Activated CD4-positive, alpha-beta T cell treated with anti-CD3 and anti-CD28 coated beads for 36 hours (primary cell): ENCODE measurements around the gene CCT7. TPM values are rescaled to one million over a fixed set of nuclear protein-coding genes. Genes with fewer than 3 reads are reported as not detected.

Source experiments
- ATAC-seq: fragments of 200-7000 bp; cut with Tn5 transposase; one replicate; pipeline ENCODE4 v1.10.0; 2021; ENCODE audit warnings: mild to moderate bottlenecking, moderate library complexity
- CTCF ChIA-PET: fragments of 350-600 bp; sonication (Branson Sonifier 250); formaldehyde crosslinking; loops from one replicate; lab custom pipeline; 2021; ENCODE audit warnings: antibody characterized with exemption; lab: Charles Lee
- POLR2A ChIA-PET: fragments of 350-600 bp; sonication (Branson Sonifier 250); formaldehyde crosslinking; loops from one replicate; lab custom pipeline; 2021; ENCODE audit warnings: antibody characterized with exemption, inconsistent platforms; lab: Charles Lee
- DNase-seq: peaks from one replicate; pipeline ENCODE4 v3.0.0-alpha.2; 2020
- H3K27ac Mint-ChIP-seq: one replicate; pipeline ENCODE4 v1.8.0; 2021; ENCODE audit warnings: mixed read lengths
- H3K27me3 Mint-ChIP-seq: one replicate; pipeline ENCODE4 v1.8.0; 2021; ENCODE audit warnings: mixed read lengths
- H3K36me3 Mint-ChIP-seq: one replicate; pipeline ENCODE4 v1.8.0; 2021; ENCODE audit warnings: low read depth, mixed read lengths
- H3K4me1 Mint-ChIP-seq: one replicate; pipeline ENCODE4 v1.8.0; 2021; ENCODE audit warnings: mixed read lengths
- H3K4me3 Mint-ChIP-seq: one replicate; pipeline ENCODE4 v1.8.0; 2021; ENCODE audit warnings: mild to moderate bottlenecking, moderate library complexity, mixed read lengths
- H3K9me3 Mint-ChIP-seq: one replicate; pipeline ENCODE4 v1.8.0; 2021; ENCODE audit warnings: low read depth, mixed read lengths
- intact Hi-C, 2 experiments: fragments of 100-400 bp; cut with DNase I in 1 of 2; cut with micrococcal nuclease in 1 of 2; formaldehyde crosslinking; loops; one replicate each; pipeline versions ENCODE4 v1.14.2 to v1.15.1; 2022 to 2024; cut with DNase I, micrococcal nuclease
- total RNA-seq, 2 experiments: library from RNA; stranded (reverse); gene quantifications; one replicate each; pipeline ENCODE4 v1.2.3, GENCODE V29; 2021

Gene CCT7
- total RNA-seq, 2 experiments from 2014 or later: 637 to 774 TPM

- H3K9me3 Mint-ChIP-seq: no peaks in the 10 kb centered on the region
- intact Hi-C loops: loop anchor here in 1 of 2 experiments (10.0 kb wide), 1 partner anchor 685 kb away; the partner anchor contains the start of gene DGUOK
- ATAC-seq (no peak), DNase-seq (no peak)
- H3K36me3 Mint-ChIP-seq: peaks cover 71% of the 10 kb centered on the region
- ChIA-PET POLR2A (no interaction called here), CTCF (interaction anchor here (1.5 to 3.1 kb wide), 2 partner anchors 25 to 27 kb away, joined by 5 to 12 read pairs; no protein-coding TSS in a partner anchor)
- no peaks in the 10 kb centered on the region for H3K27me3 Mint-ChIP-seq
- H3K27ac Mint-ChIP-seq: no peak overlapping the region
- H3K4me1 Mint-ChIP-seq: peaks cover 49% of the 10 kb centered on the region
- H3K4me3 Mint-ChIP-seq: no peak overlapping the region
Observed at GRCh38 chr2:73239776-73240175, 5.7 kb downstream of the CCT7 start.

- intact Hi-C loops: no loop called here
- DNase-seq: no peak
- Mint-ChIP-seq H3K9me3 (no peaks in the 10 kb centered on the region), H3K27me3 (no peaks in the 10 kb centered on the region), H3K4me3 (no peak overlapping the region), H3K36me3 (peaks cover 73% of the 10 kb centered on the region), H3K4me1 (peaks cover 22% of the 10 kb centered on the region), H3K27ac (peak overlapping the region; percentile 70)
- POLR2A ChIA-PET: interaction anchor here (1.0 to 1.6 kb wide), 3 partner anchors 10 to 11 kb away, joined by 4 to 5 read pairs (median 5); partner anchors contain the start of genes CCT7 and PRADC1
- no peak for ATAC-seq
- CTCF ChIA-PET: interaction anchor here (0.9 to 1.2 kb wide), 5 partner anchors 8 to 376 kb away, joined by 3 to 7 read pairs (median 3); no protein-coding TSS in a partner anchor
Observed at GRCh38 chr2:73243884-73244570, 9.9 kb downstream of the CCT7 start.

- Mint-ChIP-seq H3K36me3 (peaks cover 73% of the 10 kb centered on the region), H3K27ac (peak overlapping the region; percentile 32), H3K27me3 (no peaks in the 10 kb centered on the region), H3K9me3 (no peaks in the 10 kb centered on the region), H3K4me3 (no peak overlapping the region), H3K4me1 (peaks cover 16% of the 10 kb centered on the region)
- ATAC-seq: peak; percentile 69
- DNase-seq: no peak
- CTCF ChIA-PET: interaction anchor here (0.8 to 1.2 kb wide), 6 partner anchors 9 to 377 kb away, joined by 3 to 7 read pairs (median 3); no protein-coding TSS in a partner anchor
- POLR2A ChIA-PET: interaction anchor here (1.0 to 1.6 kb wide), 3 partner anchors 10 to 12 kb away, joined by 4 to 5 read pairs (median 5); partner anchors contain the start of genes CCT7 and PRADC1
- intact Hi-C loops: no loop called here
Observed at GRCh38 chr2:73244580-73244979, 10.5 kb downstream of the CCT7 start.

- Mint-ChIP-seq H3K36me3 (peaks cover 81% of the 10 kb centered on the region), H3K4me1 (peaks cover 10% of the 10 kb centered on the region), H3K9me3 (no peaks in the 10 kb centered on the region), H3K4me3 (no peak overlapping the region), H3K27ac (peak overlapping the region; percentile 12), H3K27me3 (no peaks in the 10 kb centered on the region)
- DNase-seq: no peak
- ChIA-PET CTCF (interaction anchor here (0.9 to 1.2 kb wide), 3 partner anchors 8 to 43 kb away, joined by 3 to 4 read pairs (median 4); partner anchors contain the start of gene CCT7), POLR2A (interaction anchor here (0.6 kb wide), 1 partner anchor 822 kb away, joined by 4 read pairs; no protein-coding TSS in a partner anchor)
- intact Hi-C loops: no loop called here
- ATAC-seq: no peak
Observed at GRCh38 chr2:73246850-73247249, 12.7 kb downstream of the CCT7 start.

GRCh38 chr2:73249636-73250035 lies 15.5 kb downstream of the CCT7 start:
- DNase-seq (no peak), ATAC-seq (no peak)
- H3K4me3 Mint-ChIP-seq: no peak overlapping the region
- ChIA-PET CTCF (interaction anchor here (1.9 kb wide), 1 partner anchor 11 kb away, joined by 8 read pairs; no protein-coding TSS in a partner anchor), POLR2A (no interaction called here)
- H3K9me3 Mint-ChIP-seq: no peaks in the 10 kb centered on the region
- peaks cover 4% of the 10 kb centered on the region for H3K4me1 Mint-ChIP-seq
- intact Hi-C loops: no loop called here
- H3K36me3 Mint-ChIP-seq: peaks cover 69% of the 10 kb centered on the region
- H3K27ac Mint-ChIP-seq: peak overlapping the region; percentile 23
- no peaks in the 10 kb centered on the region for H3K27me3 Mint-ChIP-seq

- no peak for DNase-seq
- H3K27me3 Mint-ChIP-seq: no peaks in the 10 kb centered on the region
- intact Hi-C loops: no loop called here
- H3K4me3 Mint-ChIP-seq: no peak overlapping the region
- H3K27ac Mint-ChIP-seq: no peak overlapping the region
- peaks cover 59% of the 10 kb centered on the region for H3K36me3 Mint-ChIP-seq
- no peaks in the 10 kb centered on the region for H3K9me3 Mint-ChIP-seq
- ATAC-seq: no peak
- H3K4me1 Mint-ChIP-seq: peaks cover 4% of the 10 kb centered on the region
- ChIA-PET CTCF (interaction anchor here (0.6 to 1.9 kb wide), 4 partner anchors 11 to 1265 kb away, joined by 3 to 8 read pairs (median 3); no protein-coding TSS in a partner anchor), POLR2A (interaction anchor here (0.6 kb wide), 1 partner anchor 8 kb away, joined by 3 read pairs; no protein-coding TSS in a partner anchor)
Observed at GRCh38 chr2:73250872-73251846, 17.1 kb downstream of the CCT7 start.

- Mint-ChIP-seq H3K27me3 (no peaks in the 10 kb centered on the region), H3K9me3 (no peaks in the 10 kb centered on the region), H3K36me3 (peaks cover 47% of the 10 kb centered on the region), H3K4me1 (no peaks in the 10 kb centered on the region), H3K4me3 (no peak overlapping the region), H3K27ac (no peak overlapping the region)
- ChIA-PET CTCF (interaction anchor here (1.3 kb wide), 1 partner anchor 36 kb away, joined by 4 read pairs; no protein-coding TSS in a partner anchor), POLR2A (interaction anchor here (1.2 kb wide), 1 partner anchor 34 kb away, joined by 5 read pairs; no protein-coding TSS in a partner anchor)
- ATAC-seq (no peak), DNase-seq (no peak)
- intact Hi-C loops: no loop called here
Observed at GRCh38 chr2:73252238-73253027, 18.3 kb downstream of the CCT7 start.

GRCh38 chr2:73253400-73253799 lies 19.3 kb downstream of the CCT7 start:
- ATAC-seq (no peak), DNase-seq (no peak)
- Mint-ChIP-seq H3K4me3 (no peak overlapping the region), H3K9me3 (no peaks in the 10 kb centered on the region), H3K27me3 (no peaks in the 10 kb centered on the region), H3K27ac (peak overlapping the region; percentile 29), H3K36me3 (peaks cover 40% of the 10 kb centered on the region), H3K4me1 (no peaks in the 10 kb centered on the region)
- intact Hi-C loops: no loop called here
- POLR2A ChIA-PET: interaction anchor here (1.2 to 1.6 kb wide), 2 partner anchors 8 to 34 kb away, joined by 5 read pairs; no protein-coding TSS in a partner anchor
- CTCF ChIA-PET: interaction anchor here (1.3 kb wide), 1 partner anchor 35 kb away, joined by 4 read pairs; no protein-coding TSS in a partner anchor

GRCh38 chr2:73253901-73254300 lies 19.8 kb downstream of the CCT7 start:
- Mint-ChIP-seq H3K9me3 (no peaks in the 10 kb centered on the region), H3K4me3 (no peak overlapping the region), H3K36me3 (peaks cover 35% of the 10 kb centered on the region), H3K27ac (peak overlapping the region; percentile 37), H3K4me1 (no peaks in the 10 kb centered on the region), H3K27me3 (no peaks in the 10 kb centered on the region)
- intact Hi-C loops: no loop called here
- ChIA-PET CTCF (interaction anchor here (1.3 kb wide), 1 partner anchor 35 kb away, joined by 4 read pairs; no protein-coding TSS in a partner anchor), POLR2A (interaction anchor here (1.6 kb wide), 1 partner anchor 9 kb away, joined by 5 read pairs; no protein-coding TSS in a partner anchor)
- ATAC-seq (no peak), DNase-seq (no peak)
